A673 (cell line): Measurements from ENCODE around the gene MDM4.

Experiments
- CTCF ChIP-seq: fragments of 300-800, 200-600 bp; sonication (generic); conservative IDR thresholded peaks from 2 replicates; pipeline ENCODE4 v1.5.1; 2017; ENCODE audit warnings: low read depth, mild to moderate bottlenecking, antibody characterized with exemption, low read length, moderate library complexity, mixed read lengths
- EZH2 ChIP-seq: fragments of 200-600 bp; sonication (generic); IDR thresholded peaks from 2 replicates; pipeline ENCODE4 v1.6.1; 2017; ENCODE audit warnings: borderline replicate concordance, low read depth, mild to moderate bottlenecking, mixed read lengths, antibody characterized with exemption, low read length; ENCODE audit not compliant: poor library complexity, severe bottlenecking

- TF ChIP-seq CTCF (no peak), EZH2 (no peak)
These were observed 4.8 kb upstream of the MDM4 start for GRCh38 chr1:204511366-204511765.
